GM23338 (cell line): ENCODE data around the gene CYP1B1. TPM values are rescaled to one million over a fixed set of nuclear protein-coding genes. Genes with fewer than 3 reads are reported as not detected.

Experiments used
- ATAC-seq: fragments of 200-7000 bp; cut with Tn5 transposase; 3 replicates; pipeline ENCODE4 v1.9.1; 2020
- DNase-seq: peaks from one replicate; pipeline ENCODE4 v3.0.0-alpha.2; 2015; ENCODE audit warnings: low spot score
- H2AFZ ChIP-seq: fragments of 200-600 bp; sonication (generic); 2 replicates; pipeline ENCODE4 v1.8.0; 2016; ENCODE audit warnings: antibody characterized with exemption, mild to moderate bottlenecking, moderate library complexity
- H3F3A ChIP-seq: fragments of 200-600 bp; sonication (generic); replicated peaks from 2 replicates; pipeline ENCODE4 v1.8.0; 2017; ENCODE audit warnings: antibody characterized with exemption, mixed run types, low read depth
- H3K27ac ChIP-seq: fragments of 200-600 bp; sonication (generic); 2 replicates; pipeline ENCODE4 v1.6.1; 2016; ENCODE audit warnings: low read depth
- H3K27me3 ChIP-seq: fragments of 200-600 bp; sonication (generic); 2 replicates; pipeline ENCODE4 v1.8.0; 2016; ENCODE audit warnings: mild to moderate bottlenecking, mixed run types, moderate library complexity; ENCODE audit not compliant: insufficient read depth
- H3K36me3 ChIP-seq: fragments of 200-600 bp; sonication (generic); 2 replicates; pipeline ENCODE4 v1.8.0; 2016; ENCODE audit warnings: mild to moderate bottlenecking; ENCODE audit not compliant: insufficient read depth
- H3K4me1 ChIP-seq: fragments of 200-600 bp; sonication (generic); 2 replicates; pipeline ENCODE4 v1.8.0; 2016; ENCODE audit warnings: mild to moderate bottlenecking, moderate library complexity; ENCODE audit not compliant: insufficient read depth
- H3K4me2 ChIP-seq: fragments of 200-600 bp; sonication (generic); 2 replicates; pipeline ENCODE4 v1.7.1; 2017; ENCODE audit warnings: mixed run types
- H3K4me3 ChIP-seq: fragments of 200-600 bp; sonication (generic); 2 replicates; pipeline ENCODE4 v1.6.1; 2016; ENCODE audit warnings: mixed run types
- H3K79me2 ChIP-seq: fragments of 200-600 bp; sonication (generic); replicated peaks from 2 replicates; pipeline ENCODE4 v1.8.0; 2017; ENCODE audit warnings: mild to moderate bottlenecking; ENCODE audit not compliant: insufficient read depth
- H3K9me2 ChIP-seq: fragments of 200-600 bp; sonication (generic); 2 replicates; pipeline ENCODE4 v1.8.0; 2017; ENCODE audit not compliant: insufficient read depth
- H4K20me1 ChIP-seq: fragments of 200-600 bp; sonication (generic); replicated peaks from 2 replicates; pipeline ENCODE4 v1.8.0; 2017; ENCODE audit warnings: mild to moderate bottlenecking; ENCODE audit not compliant: insufficient read depth
- H3K27ac Mint-ChIP-seq: 2 replicates; pipeline ENCODE4 v1.8.0; 2020; ENCODE audit warnings: inconsistent platforms, mild to moderate bottlenecking, moderate library complexity, mixed read lengths
- H3K27me3 Mint-ChIP-seq: 3 replicates; pipeline ENCODE4 v1.8.0; 2022; ENCODE audit warnings: low read depth, mild to moderate bottlenecking, moderate library complexity, mixed read lengths, inconsistent platforms; ENCODE audit not compliant: insufficient read depth, poor library complexity
- H3K36me3 Mint-ChIP-seq: 3 replicates; pipeline ENCODE4 v1.8.0; 2021; ENCODE audit warnings: low read depth, mild to moderate bottlenecking, inconsistent platforms, moderate library complexity, mixed read lengths
- H3K4me1 Mint-ChIP-seq: 3 replicates; pipeline ENCODE4 v1.8.0; 2020; ENCODE audit warnings: mild to moderate bottlenecking, inconsistent platforms, mixed read lengths
- H3K4me3 Mint-ChIP-seq: 3 replicates; pipeline ENCODE4 v1.8.0; 2021; ENCODE audit warnings: moderate library complexity, mild to moderate bottlenecking, inconsistent platforms, mixed read lengths
- H3K9me3 Mint-ChIP-seq: 3 replicates; pipeline ENCODE4 v1.8.0; 2020; ENCODE audit warnings: moderate library complexity, mild to moderate bottlenecking, inconsistent platforms, mixed read lengths
- CREB1 ChIP-seq: fragments of 250-450 bp; sonication (Bioruptor Pico); IDR thresholded peaks from 2 replicates; pipeline ENCODE4 v1.5.0; 2020; ENCODE audit warnings: low read depth, mild to moderate bottlenecking, moderate library complexity
- ETS1 ChIP-seq: IDR thresholded peaks from 2 replicates; pipeline ENCODE4 v1.6.1; 2016; ENCODE audit warnings: antibody characterized with exemption
- EZH2 ChIP-seq: fragments of 200-600 bp; sonication (generic); IDR thresholded peaks from one replicate; pipeline ENCODE4 v1.8.0; 2017; ENCODE audit warnings: antibody characterized with exemption, mild to moderate bottlenecking, low read depth; ENCODE audit not compliant: unreplicated experiment
- EZH2phosphoT487 ChIP-seq: fragments of 200-600 bp; sonication (generic); IDR thresholded peaks from one replicate; pipeline ENCODE4 v1.8.1; 2018; ENCODE audit warnings: antibody characterized with exemption; ENCODE audit not compliant: unreplicated experiment
- JUNB ChIP-seq: IDR thresholded peaks from one replicate; pipeline ENCODE4 v1.6.1; 2016; ENCODE audit warnings: antibody characterized with exemption; ENCODE audit not compliant: unreplicated experiment
- NANOG ChIP-seq: IDR thresholded peaks from 2 replicates; pipeline ENCODE4 v1.6.1; 2016; ENCODE audit warnings: antibody characterized with exemption, borderline replicate concordance
- POLR2AphosphoS5 ChIP-seq: IDR thresholded peaks from 2 replicates; pipeline ENCODE4 v1.6.1; 2016; ENCODE audit warnings: antibody characterized with exemption, low read depth
- ZNF114 ChIP-seq: fragments of 250-450 bp; sonication (Bioruptor Pico); IDR thresholded peaks from 2 replicates; pipeline ENCODE4 v1.5.0; 2020; ENCODE audit warnings: mild to moderate bottlenecking, moderate library complexity
- ZNF331 ChIP-seq: fragments of 250-450 bp; sonication (Bioruptor Pico); IDR thresholded peaks from 2 replicates; pipeline ENCODE4 v1.5.0; 2020; ENCODE audit warnings: low read depth, mild to moderate bottlenecking, moderate library complexity
- ZNF462 ChIP-seq: fragments of 250-450 bp; sonication (Bioruptor Pico); IDR thresholded peaks from 2 replicates; pipeline ENCODE4 v1.5.0; 2020; ENCODE audit warnings: mild to moderate bottlenecking, moderate library complexity
- polyA plus RNA-seq: library from polyadenylated mRNA; unstranded; fragments of >200 nt; fragmentation: Nextera tagmentation; extraction: Ambion mirVana; gene quantifications from 2 replicates; pipeline ENCODE4 v1.2.1, GENCODE V29; 2016
- total RNA-seq: library from RNA; depleted of rRNA; stranded (reverse); fragments of >200 nt; shearing (Covaris generic); gene quantifications from 2 replicates; pipeline ENCODE4 v1.2.3, GENCODE V29; 2014
- TF ChIP-seq, protein P1 (sequence below): IDR thresholded peaks from one replicate; pipeline ENCODE4 v1.6.1; 2018; ENCODE audit warnings: antibody characterized with exemption; ENCODE audit not compliant: unreplicated experiment

CYP1B1 gene
- total and polyA plus RNA-seq, 2 experiments from 2014 or later, result 3.3 to 6.2 TPM

- no peak for TF ChIP-seq ZNF114 (CRISPR knock-in tag)
- TF ChIP-seq EZH2, result no peak
- no peak for TF ChIP-seq EZH2phosphoT487
- TF ChIP-seq ETS1, result no peak
- no peak for TF ChIP-seq JUNB
- no peak for TF ChIP-seq ZNF331 (CRISPR knock-in tag)
- H3K4me1 ChIP-seq, result no peaks in the 10 kb centered on the region
- no peaks in the 10 kb centered on the region for H3K36me3 ChIP-seq
- Mint-ChIP-seq H3K27ac (no peak overlapping the region), H3K27me3 (no peaks in the 10 kb centered on the region), H3K9me3 (no peaks in the 10 kb centered on the region), H3K36me3 (no peaks in the 10 kb centered on the region), H3K4me3 (no peak overlapping the region), H3K4me1 (peaks cover 5% of the 10 kb centered on the region; the same call in 2 of the 3 replicates)
- no peak overlapping the region for H3K27ac ChIP-seq
- H3K79me2 ChIP-seq, result no peaks in the 10 kb centered on the region
- H3K4me3 ChIP-seq, result no peak overlapping the region
- H3F3A ChIP-seq, result no peaks in the 10 kb centered on the region
- no peaks in the 10 kb centered on the region for H3K9me2 ChIP-seq
- no peak overlapping the region for H2AFZ ChIP-seq
- no peak overlapping the region for H3K4me2 ChIP-seq
- no peaks in the 10 kb centered on the region for H3K27me3 ChIP-seq
- no peak for DNase-seq
- no peak for ATAC-seq
- H4K20me1 ChIP-seq, result no peaks in the 10 kb centered on the region
Measured at GRCh38 chr2:38029512-38029911, 46.4 kb downstream of the CYP1B1 start.

GRCh38 chr2:38028829-38029228, 47.1 kb downstream of the CYP1B1 start:
- Mint-ChIP-seq H3K27me3 (no peaks in the 10 kb centered on the region), H3K9me3 (no peaks in the 10 kb centered on the region), H3K4me3 (no peak overlapping the region), H3K27ac (no peak overlapping the region), H3K4me1 (peaks cover 2% of the 10 kb centered on the region; the same call in 1 of the 3 replicates), H3K36me3 (no peaks in the 10 kb centered on the region)
- no peak for DNase-seq
- Histone ChIP-seq H3K27me3 (no peaks in the 10 kb centered on the region), H4K20me1 (no peaks in the 10 kb centered on the region), H3F3A (no peaks in the 10 kb centered on the region), H3K9me2 (no peaks in the 10 kb centered on the region), H3K4me1 (no peaks in the 10 kb centered on the region), H3K79me2 (no peaks in the 10 kb centered on the region), H3K27ac (no peak overlapping the region), H3K4me3 (no peak overlapping the region), H2AFZ (peak overlapping the region; percentile 80; the same call in 1 of the 2 replicates), H3K36me3 (no peaks in the 10 kb centered on the region), H3K4me2 (no peak overlapping the region)
- no peak for ATAC-seq
- TF ChIP-seq EZH2, result no peak
- no peak for TF ChIP-seq ZNF114 (CRISPR knock-in tag)
- TF ChIP-seq ZNF331 (CRISPR knock-in tag), result no peak
- TF ChIP-seq EZH2phosphoT487, result no peak
- TF ChIP-seq, protein P1, sequence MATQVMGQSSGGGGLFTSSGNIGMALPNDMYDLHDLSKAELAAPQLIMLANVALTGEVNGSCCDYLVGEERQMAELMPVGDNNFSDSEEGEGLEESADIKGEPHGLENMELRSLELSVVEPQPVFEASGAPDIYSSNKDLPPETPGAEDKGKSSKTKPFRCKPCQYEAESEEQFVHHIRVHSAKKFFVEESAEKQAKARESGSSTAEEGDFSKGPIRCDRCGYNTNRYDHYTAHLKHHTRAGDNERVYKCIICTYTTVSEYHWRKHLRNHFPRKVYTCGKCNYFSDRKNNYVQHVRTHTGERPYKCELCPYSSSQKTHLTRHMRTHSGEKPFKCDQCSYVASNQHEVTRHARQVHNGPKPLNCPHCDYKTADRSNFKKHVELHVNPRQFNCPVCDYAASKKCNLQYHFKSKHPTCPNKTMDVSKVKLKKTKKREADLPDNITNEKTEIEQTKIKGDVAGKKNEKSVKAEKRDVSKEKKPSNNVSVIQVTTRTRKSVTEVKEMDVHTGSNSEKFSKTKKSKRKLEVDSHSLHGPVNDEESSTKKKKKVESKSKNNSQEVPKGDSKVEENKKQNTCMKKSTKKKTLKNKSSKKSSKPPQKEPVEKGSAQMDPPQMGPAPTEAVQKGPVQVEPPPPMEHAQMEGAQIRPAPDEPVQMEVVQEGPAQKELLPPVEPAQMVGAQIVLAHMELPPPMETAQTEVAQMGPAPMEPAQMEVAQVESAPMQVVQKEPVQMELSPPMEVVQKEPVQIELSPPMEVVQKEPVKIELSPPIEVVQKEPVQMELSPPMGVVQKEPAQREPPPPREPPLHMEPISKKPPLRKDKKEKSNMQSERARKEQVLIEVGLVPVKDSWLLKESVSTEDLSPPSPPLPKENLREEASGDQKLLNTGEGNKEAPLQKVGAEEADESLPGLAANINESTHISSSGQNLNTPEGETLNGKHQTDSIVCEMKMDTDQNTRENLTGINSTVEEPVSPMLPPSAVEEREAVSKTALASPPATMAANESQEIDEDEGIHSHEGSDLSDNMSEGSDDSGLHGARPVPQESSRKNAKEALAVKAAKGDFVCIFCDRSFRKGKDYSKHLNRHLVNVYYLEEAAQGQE, result no peak
- TF ChIP-seq POLR2AphosphoS5, result no peak
- no peak for TF ChIP-seq CREB1
- TF ChIP-seq JUNB, result no peak
- TF ChIP-seq NANOG, result no peak
- no peak for TF ChIP-seq ZNF462
